Stimulated activated CD4-positive, alpha-beta T cell treated with anti-CD3 and anti-CD28 coated beads, Interleukin-2, amount 100 ng/mL, for 4 hours (primary cell): ENCODE data around the gene SMARCD1.

Source experiments
- DNase-seq: peaks from one replicate; pipeline ENCODE4 v3.0.0-alpha.2; 2020; ENCODE audit warnings: low read depth

SMARCD1 gene

DNA sequence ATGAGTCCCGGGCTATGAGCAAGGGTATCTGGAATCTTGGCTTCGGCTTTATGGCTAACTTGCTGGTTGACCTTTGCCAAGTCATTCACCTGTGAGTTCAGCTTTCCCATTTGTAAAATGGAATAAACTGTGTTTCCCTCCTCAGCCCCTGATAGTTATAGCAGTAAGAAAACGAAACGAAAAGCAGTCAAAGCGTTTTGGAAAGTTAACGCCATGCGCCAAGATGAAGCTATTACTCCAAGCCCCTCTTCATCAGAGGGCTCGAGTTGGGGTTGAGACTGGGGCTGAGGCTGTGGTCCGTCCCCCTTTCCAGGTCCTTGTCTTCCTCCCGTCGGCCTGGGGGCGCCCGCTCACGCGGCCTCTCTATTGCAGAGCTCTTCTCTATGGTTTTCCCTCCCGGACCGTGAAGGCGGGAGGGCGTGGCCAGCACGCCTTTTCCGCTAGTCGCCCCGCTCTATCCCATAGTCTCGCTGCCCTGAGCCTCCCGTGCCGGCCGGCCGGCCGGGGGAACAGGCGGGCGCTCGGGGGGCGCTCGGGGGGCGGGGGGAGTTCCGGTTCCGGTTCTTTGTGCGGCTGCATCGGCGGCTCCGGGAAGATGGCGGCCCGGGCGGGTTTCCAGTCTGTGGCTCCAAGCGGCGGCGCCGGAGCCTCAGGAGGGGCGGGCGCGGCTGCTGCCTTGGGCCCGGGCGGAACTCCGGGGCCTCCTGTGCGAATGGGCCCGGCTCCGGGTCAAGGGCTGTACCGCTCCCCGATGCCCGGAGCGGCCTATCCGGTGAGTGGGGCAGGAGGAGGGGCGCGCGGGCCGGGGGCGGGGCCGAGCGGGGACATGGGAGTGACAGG, at the start of gene SMARCD1:
Gene SMARCD1 (plus strand): TSS at position 568 of the 840 bp plus-strand sequence. CDS start 28 bp downstream, at position 596.
- peak; percentile 83 for DNase-seq

GRCh38 chr12:50038336-50038735, 46.8 kb upstream of the SMARCD1 start:
- DNase-seq = no peak

- peak; percentile 72 for DNase-seq
These were observed 45.8 kb upstream of the SMARCD1 start for GRCh38 chr12:50039151-50039835.

- no peak for DNase-seq
These were observed 44.5 kb upstream of the SMARCD1 start for GRCh38 chr12:50040657-50041056.

GRCh38 chr12:50041062-50041860, 43.9 kb upstream of the SMARCD1 start:
- no peak for DNase-seq

DNA sequence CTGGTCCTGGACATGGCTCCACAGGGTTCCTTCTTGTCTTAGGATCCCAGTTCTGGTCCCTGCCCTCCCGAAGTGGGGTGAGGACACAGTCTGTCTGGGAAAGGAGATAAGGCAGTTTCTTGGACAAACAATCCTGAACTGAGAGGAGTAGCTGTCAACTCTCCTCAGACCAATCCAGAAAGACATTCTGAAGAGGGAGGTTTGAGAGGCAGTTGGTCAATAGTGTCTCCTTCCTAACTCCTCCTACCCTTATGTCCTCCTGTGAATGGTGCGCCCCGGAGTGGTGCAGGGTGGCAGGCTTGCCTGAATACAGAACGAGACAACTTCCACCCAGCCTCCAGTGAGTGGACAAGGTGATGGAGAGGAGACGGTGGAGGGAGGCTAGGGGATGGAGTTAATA, 43.2 kb upstream of the SMARCD1 start:
- DNase-seq = no peak

DNA sequence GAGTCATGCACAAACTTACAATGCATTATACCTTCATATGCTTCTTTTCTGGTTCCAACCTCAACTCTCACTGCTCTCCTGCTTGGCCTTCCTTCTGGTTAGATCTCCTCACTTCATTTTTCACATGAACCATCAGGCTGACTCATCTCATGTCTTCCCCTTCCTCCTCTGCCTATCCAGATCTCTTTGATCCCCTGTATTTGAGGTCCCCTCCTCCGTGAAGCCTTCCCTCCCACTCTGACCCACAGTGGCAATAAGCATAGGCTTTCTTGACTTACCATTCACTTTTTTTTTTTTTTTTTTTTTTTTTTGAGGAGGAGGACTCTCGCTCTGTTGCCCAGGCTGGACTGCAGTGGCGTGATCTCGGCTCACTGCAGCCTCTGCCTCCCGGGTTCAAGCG, 42.4 kb upstream of the SMARCD1 start:
- peak; percentile 19 for DNase-seq

DNA sequence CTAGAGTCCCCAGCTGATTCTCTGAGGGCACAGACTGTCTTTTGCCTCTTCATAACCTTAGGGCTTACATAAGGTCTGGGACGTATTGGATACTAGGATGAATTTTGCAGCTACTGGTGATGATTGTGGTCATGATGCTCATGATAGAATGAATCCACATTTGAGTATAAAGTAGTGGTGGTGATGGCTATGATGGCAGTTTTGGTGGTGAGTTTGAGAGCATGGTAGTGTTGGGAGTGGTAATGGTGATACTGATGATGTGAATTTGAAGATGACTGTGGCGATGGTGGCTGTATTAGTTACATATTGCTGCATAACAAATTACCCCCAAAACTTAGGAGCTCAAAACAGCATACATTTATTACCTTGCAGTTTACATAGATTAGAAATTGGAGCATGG, 41.8 kb upstream of the SMARCD1 start:
- DNase-seq = no peak

DNA sequence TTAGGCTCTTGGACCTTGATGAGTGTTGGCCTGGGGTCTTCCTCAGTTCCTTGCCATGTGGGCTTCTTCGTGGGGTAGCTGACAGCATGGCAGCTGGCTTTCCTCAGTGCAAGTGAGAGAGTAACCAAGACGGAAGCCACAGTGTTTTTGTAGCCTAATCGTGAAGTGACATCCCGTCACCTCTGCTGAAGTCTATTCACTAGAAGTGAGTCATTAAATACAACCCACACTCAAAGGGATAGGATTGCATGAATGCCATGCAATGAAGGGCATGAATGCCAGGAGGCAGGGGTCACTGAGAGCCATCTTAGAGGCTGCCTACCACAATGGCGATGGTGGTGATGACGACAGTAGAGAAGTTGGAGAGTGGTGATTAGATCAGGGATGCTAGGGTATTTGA, 41.3 kb upstream of the SMARCD1 start:
- no peak for DNase-seq

- DNase-seq = no peak
These were observed 37.4 kb upstream of the SMARCD1 start for GRCh38 chr12:50047693-50048250.

- no peak for DNase-seq
These were observed 35.7 kb upstream of the SMARCD1 start for GRCh38 chr12:50049254-50050118.

DNA sequence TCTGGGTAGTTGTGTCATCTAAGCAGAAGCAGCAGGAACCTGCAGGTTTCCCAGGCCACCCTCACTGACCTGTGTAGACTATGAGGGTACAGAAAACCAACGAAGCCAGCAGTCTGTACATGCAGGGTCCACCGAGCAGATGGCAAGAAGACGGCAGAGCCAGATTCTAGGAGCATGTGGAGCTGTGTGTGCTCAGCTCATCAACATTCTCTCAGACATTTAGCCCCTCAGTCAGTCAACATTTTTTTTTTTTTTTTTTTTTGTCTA, 35.1 kb upstream of the SMARCD1 start:
- no peak for DNase-seq

- no peak for DNase-seq
These were observed 34.6 kb upstream of the SMARCD1 start for GRCh38 chr12:50050410-50051098.

GRCh38 chr12:50051101-50051806, 33.9 kb upstream of the SMARCD1 start:
- no peak for DNase-seq

DNA sequence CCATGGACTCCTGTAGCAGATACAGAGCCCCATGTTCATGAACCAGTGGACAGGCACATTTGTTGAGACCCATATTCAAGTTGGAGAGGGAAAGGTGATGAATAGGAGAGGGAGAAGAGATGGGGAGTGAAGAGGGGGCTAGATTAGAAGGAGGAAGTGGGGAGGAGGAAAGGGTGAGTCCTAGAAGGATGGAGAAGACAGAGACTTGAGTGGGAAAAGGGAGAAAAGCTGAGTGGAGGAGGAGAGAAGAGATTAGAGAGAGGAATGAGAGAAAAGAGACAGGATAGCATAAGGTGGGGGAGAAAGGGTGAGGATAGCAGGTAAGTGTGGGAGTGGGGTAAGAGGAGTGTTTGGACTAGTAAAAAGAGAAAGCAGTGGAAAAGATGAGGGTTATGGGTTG, 32.6 kb upstream of the SMARCD1 start:
- no peak for DNase-seq

DNA sequence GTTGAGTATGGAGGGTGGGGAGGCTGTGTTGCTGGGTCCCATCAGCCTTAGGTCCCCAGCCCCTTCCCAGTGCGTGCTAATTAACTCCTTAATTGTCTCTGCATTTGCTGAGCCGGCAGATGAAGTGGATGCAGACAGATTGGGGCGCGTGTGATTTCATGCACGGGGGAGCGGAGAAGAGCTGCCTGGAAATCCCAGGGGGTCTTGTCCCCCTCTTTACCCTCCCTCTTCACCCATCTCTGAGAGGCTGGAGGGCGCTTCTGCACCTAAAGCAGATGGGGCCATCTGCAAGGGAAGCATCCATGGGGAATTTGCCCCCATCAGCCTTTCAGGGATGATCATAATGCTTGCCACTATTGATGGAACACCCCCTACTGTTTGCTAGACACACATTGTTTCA, 32.2 kb upstream of the SMARCD1 start:
- no peak for DNase-seq

GRCh38 chr12:50053583-50053982, 31.6 kb upstream of the SMARCD1 start:
- DNase-seq = no peak

DNA sequence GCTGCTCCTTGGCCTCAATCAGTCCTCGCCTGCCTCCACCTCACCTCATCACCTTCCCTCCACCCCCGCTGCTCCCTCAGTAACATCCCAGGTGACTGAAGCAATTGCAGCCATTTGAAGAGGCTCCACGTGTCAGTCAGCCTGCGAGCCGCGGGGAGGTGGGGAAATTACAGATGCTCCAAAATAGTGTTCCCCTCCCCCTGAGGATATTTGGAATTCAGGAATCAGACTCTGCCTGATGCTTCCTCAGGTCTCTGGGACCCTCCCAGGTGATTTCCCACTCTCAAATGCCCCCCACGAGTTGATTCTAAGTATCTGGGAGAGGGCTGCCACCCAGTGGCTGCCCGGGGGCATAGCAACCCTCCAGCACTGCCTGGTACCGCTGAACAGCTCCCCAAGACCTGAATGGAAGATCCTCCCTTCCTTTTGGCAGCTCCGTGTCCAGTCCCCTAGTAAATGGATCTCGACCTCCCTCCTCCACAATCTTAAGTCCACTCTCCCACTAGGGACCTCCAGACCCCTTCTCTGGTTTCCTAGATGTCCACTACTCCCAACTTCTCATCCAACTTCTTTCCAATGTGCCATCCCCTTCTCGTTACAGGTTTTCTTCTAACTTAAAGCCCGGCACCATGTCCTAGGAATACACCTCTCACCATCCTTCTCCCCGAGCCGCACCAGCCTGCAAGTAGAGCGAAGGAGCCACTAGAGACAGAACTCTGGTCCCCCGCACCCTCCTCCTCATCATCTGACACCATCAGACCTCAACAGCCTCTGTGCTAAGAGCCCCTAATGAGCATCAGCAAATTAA, 29.1 kb upstream of the SMARCD1 start:
- DNase-seq = peak; percentile 50

DNA sequence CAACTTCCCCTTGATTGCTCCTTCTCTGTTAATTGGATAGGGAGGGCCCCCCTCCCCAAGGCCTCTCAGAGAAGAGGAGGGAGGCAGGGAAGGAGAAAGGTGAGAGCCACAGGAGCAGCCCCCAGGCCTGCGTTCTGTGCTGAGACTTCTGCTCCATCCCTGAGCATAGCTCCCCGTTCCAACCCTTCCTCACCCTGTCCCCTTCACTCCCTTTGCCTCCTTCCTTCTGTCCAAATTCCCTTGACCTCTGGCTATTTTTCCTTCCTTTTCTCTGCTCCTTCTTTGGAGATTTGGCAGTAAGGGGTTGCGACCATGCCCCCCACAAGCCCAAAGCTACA, 28.5 kb upstream of the SMARCD1 start:
- DNase-seq = no peak
